Stimulated activated CD8-positive, alpha-beta memory T cell treated with anti-CD3 and anti-CD28 coated beads, Interleukin-7, amount 100 ng/mL, for 48 hours (primary cell): ENCODE data around the gene FTSJ3.
"Not testable (repeated sequence)": the region's sequence is repeated elsewhere in the genome, so short reads cannot be mapped to it uniquely, and the experiment has no call there.

Experiments
- DNase-seq, 2 donors: peaks; one replicate each; pipeline ENCODE4 v3.0.0-alpha.2; 2020; ENCODE audit warnings: low read depth in 1 of 2; ENCODE audit errors: extremely low read depth in 1 of 2

Gene FTSJ3

DNA sequence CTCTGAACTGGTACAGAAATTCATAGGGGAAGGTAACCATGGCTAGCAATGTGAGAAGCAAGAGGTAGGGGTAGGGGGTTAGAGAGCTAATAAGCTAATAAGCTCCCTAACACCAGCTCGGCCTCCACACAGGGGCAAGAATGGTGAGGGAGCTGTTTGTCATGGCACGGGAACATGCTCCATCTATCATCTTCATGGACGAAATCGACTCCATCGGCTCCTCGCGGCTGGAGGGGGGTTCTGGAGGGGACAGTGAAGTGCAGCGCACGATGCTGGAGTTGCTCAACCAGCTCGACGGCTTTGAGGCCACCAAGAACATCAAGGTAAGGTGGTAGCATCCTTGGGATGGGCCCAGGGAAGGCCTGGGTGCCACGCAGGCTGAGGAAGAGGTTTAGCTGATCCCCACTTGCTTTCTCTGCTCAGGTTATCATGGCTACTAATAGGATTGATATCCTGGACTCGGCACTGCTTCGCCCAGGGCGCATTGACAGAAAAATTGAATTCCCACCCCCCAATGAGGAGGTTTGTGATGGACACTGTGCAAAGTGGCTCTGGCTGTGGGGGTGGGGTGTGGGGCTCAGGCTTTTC is 3.5 kb upstream of the FTSJ3 start:
- no peak for DNase-seq

DNA sequence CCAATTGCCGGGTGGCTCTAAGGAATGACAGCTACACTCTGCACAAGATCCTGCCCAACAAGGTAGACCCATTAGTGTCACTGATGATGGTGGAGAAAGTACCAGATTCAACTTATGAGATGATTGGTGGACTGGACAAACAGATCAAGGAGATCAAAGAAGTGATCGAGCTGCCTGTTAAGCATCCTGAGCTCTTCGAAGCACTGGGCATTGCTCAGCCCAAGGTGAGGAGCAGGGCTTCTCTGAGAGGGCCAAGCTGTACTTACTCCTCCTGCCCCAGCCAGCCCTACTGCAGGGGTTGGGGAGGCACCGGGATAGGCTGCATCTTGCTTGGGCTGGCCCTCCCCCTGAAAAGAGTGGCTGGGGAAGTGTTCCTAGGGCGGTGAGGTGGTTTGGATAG is 2.8 kb upstream of the FTSJ3 start:
- DNase-seq = no peak

DNA sequence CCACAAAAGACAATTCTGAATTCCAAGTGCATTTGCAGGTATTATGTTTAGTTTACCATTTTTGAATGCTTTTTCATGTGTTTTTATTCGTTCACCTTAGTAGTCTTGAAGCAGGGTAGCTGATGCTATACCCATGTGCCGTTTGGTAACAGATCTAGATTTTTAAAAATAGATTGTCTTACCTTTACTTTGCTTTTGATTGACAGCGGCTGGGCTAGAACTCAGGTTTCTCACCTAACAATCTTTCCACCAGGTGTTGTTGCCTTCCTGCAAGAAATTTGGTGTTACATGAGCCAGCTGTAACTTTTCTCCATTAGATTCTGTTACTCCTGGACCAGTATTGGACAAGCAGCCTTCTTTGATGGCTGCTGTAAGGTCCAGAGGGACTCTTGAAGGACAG is 1.5 kb upstream of the FTSJ3 start:
- no peak for DNase-seq

DNA sequence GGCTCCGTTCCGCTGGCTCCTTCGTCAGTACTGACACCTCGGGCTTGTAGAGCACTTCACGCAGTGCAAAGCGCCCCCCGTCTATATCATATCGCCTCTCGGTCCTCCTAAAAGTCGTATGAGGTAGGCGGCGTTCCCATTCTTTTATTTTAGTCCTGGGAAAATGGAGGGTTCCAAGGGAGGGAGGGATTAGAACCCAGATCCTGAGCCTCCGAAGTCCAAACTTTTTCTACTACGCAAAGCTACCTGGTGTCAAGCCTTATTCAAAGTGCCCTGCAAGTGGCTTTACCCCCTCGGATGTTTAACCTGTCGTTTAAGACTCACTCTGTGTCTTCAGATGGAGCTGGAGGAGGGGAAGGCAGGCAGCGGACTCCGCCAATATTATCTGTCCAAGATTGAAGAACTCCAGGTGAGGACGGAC is 348 bp upstream of the FTSJ3 start:
- DNase-seq = no peak

DNA sequence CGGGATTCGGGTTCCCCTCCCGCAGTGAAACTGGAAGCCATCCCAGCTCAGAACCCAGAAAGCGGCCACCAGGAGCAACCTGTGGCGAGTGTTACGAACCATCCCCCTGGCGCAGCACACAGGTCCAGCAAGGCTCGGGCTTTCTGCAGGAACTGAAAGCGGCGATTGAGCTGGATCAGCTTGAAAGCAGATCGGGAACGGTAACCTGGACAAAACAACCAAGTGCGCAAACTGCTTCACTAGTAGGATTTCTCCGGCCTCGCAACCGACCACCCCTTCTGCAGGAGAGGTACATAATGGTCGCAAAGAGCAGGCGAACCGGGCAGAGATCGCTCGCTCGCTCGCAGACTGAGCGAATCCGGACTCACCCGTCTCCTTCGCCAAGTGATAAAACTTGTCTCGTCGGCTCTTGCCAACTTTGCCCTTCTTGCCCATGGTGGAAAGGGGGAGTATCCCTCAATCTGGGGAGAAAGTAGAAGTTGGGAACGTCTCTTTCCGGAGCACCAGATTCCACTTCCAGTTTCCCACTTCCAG is 928 bp downstream of the FTSJ3 start:
- DNase-seq = no peak

DNA sequence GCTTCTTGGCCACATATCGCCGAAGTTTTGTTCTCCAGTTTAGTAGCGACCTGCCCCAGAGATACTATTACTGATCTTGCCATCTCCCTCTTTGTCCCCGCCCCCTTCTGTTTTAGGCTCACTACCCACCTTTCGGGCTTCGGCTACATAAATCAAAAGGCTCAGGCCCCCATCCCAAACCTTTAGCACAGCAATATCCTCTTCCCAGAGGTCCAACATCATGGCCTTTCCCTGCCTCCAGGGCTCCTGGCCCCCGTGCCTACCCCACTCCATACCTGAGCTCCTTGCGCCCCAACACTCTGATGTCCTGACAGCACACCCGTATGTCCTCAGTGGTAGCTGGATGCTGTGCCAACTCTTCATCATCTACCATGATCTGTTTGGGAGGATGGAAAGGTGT is 3.1 kb downstream of the FTSJ3 start:
- DNase-seq = no peak

DNA sequence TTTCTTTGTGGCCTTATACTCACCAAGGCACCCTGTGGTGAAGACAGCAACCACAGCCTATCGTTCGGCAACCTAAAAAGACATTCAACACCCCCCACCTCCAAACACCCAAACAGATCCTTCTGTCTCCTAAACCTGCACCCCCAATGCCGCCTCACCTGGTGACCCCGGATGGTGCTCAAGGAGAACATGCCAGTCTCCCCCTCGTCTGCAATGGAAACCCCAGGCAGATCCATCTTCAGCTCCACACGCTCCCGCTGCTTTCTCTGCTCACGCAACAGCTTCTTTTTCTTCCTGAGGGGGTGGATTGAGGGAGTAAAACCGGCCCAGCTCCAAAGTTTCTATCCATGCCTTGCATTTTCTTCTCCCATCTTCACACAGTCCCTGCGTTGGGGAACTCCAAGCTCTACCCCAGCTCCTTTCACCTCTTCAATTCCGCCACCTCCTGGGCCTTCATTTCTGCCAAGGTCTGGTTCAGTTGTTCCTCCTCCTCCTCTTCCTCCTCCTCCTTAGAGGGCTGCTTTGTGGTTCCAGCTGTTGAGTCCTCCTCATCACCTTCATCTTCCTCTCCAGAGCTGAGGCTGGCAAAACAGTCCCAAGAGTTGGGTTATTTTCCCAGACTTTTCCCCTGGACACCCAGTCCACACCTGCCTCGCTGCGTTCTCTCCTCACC is 3.7 kb downstream of the FTSJ3 start:
- DNase-seq = no peak

DNA sequence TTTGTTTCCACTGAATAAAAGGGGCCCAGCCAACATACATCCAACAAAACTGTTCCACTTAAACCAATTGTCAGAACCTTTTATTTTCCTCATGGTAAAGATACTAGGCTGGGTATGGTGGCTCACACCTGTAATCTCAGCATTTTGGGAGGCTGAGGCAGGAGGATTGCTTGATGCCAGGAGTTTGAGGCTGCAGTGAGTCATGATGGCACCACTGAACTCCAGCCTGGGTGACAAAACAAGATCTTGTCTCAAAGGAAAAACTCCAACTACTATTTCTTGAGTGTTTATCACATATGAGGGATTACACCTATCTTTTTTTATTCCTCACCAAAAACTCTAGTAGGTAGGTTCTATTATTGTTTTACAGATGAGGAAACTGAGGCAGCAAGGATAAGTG is 4.9 kb downstream of the FTSJ3 start:
- no peak for DNase-seq

DNA sequence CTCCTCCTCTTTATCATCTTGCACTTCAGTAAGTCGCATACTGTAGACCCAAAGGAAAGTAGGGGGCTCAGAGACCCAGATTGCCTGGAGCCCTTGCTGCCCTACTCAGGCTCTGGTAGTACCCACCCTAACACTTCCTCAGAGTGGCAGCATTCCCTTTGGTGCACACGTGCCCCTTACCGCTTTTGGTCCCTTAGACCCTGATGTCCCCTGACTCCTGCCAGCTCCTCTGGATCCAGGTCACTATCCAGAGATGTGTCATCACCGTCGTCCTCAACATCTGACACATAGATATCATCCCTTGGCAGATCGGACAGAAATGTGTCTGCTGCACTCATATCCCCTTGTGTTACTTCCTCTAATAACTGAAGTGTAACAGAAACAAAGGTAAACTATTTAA is 5.7 kb downstream of the FTSJ3 start:
- DNase-seq = no peak

DNA sequence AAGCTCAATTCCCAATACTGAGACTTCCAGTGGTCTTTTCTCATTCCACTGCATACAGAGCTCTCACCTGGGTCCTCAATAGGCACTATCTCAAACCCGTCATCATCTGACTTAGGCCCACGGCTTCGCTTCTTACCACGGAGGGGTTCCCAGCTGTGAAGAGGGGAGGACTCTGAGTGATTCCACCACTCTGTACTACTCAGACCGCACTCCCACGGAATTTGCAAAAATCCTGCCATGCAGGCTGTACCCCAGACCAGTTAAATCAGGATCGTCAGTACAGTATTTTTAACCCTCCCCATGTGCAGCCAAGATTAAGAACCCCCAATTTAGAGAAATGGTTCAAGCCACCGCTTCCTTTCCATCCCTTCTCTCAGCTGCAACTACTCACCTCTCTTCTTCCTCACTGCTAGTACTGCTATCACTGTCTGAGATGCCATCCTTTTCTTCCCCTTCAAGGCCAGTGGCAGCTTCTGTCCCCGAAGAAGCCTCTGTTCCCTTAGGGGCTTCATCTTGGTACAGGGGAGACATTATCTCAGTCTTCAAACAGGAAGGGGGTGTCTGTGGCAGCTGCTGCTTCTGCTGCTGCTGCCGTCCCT is 6.4 kb downstream of the FTSJ3 start:
- DNase-seq = no peak

DNA sequence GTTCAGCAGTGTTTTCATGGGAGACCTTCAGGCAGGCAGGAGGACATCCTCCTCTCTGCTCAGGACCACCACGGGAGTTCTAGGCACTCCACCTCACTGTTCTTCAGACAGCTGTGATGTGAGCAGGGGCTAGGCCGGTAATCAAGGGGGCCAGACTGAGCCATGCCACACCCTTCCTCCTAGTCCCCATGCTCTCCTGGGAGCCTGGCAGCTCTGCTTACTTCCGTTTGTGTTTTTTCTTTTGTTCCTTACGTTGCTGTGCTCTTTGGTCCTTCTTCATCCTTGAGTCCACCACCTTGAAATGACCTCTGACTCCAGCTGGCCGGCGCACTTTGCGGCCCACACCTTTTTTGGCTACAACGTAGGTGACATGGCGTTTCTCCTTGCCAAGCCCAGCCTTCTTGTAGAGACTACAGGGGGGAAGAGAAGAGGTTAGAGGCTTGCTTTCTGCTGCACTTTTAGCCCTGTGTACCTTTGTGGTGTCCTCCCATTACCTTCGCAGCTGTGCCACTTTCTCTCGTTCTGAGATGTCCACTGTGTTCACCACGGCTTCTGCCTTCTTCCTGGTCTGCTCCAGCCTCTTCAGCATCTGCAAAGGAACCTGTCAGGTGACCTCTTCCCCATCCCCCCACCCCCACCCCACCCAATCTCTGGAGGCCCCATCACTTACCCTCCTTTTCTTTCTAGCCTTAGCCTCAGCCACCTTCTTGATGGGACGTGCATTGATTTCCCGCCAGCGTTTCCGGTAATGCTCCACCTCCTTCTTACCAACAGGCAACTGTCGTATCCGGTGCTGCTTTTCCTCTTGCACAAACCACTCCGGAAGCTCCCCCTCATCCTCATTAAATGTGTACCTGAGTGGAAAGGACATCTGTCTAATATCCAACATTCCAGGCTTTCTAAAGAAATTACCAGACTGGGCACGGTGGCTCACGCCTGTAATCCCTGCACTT is 7.6 kb downstream of the FTSJ3 start:
- no peak for DNase-seq

DNA sequence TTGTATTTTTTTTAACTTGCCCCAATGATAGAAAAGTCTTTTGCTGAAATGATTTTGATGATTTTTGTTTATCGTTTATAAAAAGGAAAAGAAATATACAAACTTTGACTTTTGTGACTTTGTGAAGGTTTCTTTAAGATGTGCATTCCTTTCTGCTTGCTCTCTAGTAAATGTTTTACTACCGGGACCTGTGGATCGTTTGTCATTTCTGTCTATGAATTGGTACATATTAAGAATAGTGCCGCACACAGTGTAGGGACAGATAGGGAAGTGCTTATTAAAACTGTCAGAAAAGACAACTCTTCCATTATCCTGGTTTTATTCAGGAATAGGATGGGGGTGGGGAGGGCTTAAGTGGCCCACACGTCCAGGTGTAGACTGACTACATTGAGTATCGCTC is 8.3 kb downstream of the FTSJ3 start:
- no peak for DNase-seq

DNA sequence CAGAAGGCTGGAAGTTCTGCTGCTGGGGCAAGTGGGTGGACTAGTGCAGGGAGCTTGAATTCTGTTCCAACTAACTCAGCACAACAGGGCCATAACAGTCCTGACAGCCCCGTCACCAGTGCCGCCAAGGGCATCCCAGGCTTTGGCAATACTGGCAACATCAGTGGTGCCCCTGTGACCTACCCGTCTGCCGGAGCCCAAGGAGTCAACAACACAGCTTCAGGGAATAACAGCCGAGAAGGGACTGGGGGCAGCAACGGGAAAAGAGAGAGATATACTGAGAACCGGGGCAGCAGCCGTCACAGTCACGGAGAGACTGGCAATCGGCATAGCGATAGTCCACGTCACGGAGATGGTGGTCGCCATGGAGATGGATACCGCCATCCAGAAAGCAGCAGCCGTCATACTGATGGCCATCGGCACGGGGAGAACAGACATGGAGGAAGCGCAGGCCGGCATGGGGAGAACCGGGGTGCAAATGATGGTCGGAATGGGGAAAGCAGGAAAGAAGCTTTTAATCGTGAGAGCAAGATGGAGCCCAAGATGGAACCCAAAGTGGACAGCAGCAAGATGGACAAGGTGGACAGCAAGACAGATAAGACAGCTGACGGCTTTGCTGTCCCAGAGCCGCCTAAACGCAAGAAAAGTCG is 9.6 kb downstream of the FTSJ3 start:
- DNase-seq = no peak

DNA sequence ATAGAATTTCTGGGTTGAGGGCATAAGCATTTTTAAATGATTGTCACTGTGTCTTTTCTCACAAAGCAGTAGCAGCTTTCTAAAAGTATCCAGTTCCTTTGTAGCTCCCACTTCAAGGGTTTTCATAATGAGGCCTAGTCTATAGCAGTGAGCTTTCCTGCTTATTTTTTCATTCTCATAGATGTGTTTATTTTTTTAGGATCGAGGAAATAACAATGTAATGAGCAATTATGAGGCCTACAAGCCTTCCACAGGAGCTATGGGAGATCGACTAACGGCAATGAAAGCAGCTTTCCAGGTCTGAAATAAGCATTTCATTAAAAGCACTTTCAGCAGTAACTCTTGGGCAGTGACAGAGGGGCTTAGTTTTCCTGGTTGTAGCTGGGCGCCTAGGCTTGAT is 10.8 kb downstream of the FTSJ3 start:
- no peak for DNase-seq

DNA sequence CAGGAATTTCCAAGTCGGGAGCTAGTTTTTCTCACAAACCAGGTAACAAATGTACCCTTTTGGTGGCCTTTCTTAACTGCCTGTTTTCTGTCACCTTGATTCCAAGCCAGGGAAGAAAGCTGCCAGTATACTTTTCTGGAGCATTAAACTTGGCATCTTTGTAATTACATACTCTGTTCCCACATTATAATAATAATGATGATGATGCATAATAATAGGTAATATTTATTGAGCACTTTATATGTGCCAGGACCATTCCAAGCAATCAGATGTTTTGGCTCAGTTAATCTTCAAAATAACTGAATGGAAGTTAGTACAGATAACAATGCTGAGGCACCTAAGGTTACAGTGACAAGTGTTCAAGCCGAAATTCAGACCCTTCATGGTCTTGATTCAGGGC is 11.3 kb downstream of the FTSJ3 start:
- no peak for DNase-seq

DNA sequence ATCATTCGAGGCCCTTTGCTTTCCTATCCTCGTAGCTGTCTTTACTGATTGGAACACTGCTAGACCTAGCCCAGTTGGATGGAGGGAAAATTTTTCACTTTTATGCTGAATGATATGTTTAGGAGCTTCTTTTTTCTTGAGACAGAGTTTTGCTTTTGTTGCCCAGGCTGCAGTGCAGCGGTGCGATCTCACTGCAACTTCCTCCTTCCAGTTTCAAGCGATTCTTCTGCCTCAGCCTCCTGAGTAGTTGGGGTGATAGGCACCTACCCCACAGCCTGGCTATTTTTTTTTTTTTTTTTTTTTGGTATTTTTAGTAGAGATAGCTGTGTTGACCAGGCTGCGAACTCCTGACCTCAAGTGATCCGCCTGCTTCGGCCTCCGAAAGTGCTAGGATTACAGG is 17.5 kb downstream of the FTSJ3 start:
- no peak for DNase-seq

DNA sequence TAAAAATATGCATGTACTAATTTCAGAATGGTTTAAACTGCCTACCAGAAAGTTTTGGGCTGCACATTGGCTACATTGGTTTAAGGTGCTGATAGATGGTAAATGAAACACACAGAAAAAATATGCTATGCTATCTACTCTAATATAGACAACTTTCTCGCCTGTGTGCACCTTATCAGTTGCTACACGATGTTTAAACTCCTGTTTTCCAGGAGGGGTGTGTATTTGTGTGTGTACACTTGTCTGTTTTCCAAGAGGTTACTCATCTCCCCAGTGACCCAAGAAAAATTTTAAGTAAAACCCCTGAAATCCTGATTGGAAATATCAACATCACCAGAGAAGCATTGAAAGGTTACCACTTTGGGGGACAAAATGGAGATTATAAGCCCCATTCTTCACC is 21.9 kb downstream of the FTSJ3 start:
- DNase-seq = no peak

DNA sequence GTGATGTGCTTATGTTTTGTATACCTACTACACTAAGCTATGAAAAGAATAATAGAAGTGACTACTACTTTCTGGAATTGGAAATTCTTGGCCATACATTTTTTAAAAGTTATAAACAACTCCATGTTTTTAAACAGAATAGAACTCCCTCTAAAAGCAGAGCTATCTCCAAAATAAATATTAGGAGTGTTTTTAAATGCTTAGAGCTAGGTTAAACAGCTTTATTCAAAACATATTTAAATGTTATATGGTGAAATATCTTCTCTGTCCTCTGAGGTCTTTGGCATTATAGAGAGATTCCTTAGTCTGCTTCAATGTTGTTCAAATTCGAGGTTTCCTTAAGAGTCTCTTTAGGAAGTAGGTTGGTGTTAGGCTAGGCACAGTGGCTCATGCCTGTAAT is 23.1 kb downstream of the FTSJ3 start:
- DNase-seq = no peak

DNA sequence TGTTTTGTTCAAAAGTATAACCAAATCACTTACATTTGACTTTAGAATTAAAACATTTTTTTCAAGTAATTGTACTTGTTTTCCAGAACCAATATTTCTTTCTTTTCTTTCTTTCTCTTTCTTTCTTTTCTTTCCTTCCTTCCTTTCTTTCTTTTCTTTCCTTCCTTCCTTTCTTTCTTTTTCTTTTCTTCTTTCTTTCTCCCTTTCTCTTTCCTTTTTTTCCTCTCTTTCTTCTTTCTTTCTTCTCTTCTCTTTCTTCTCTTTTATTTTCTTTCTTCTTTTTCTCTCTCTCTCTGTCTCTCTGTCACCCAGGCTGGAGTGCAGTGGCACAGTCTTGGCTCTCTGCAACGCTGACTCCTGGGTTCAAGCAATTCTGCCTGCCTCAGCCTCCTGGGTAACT is 26.7 kb downstream of the FTSJ3 start:
- DNase-seq = no peak

DNA sequence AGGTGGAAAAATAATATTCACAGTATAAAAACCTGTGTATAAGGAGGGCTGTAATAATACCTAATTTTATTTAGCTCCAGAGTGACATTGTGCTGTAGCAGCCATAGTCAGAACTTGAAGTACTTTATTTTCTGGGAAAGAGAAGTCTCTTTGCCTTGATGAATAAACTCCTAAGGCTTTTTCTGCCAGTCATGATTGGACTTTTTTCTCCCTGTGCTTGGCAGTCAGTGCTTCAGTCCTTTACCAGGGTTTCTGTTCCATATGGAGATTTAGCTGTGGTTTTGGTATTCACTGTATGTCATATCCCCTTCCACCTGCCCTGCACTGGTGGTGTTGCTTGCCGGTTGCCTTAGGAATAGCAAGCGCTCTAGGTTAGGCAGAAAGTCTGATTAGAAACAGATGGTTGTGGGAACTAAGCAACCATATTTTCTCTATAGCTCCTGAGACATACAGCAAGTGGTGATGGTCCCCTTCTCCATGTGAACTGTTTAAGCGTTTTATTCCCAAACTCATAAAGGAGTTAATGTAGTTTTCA is 28.8 kb downstream of the FTSJ3 start:
- DNase-seq = no peak

DNA sequence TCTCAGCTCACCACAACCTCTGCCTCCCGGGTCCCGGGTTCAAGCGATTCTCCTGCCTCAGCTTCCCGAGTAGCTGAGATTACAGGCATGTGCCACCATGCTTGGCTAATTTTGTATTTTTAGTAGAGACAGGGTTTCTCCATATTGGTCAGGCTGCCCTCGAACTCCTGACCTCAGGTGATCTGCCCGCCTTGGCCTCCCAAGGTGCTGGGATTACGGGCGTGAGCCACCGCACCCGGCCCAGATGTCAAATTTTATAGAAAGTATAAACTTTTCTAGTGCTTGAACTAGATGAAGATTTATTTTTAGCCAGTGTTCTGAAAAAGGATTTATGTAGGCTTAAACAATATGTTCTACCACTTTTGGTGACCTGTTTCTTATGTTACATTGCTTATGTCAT is 31.1 kb downstream of the FTSJ3 start:
- not testable (repeated sequence) for DNase-seq
